Activated CD8-positive, alpha-beta memory T cell treated with anti-CD3 and anti-CD28 coated beads for 1 hour (primary cell): ENCODE data around the gene IZUMO2.
"Not testable (repeated sequence)": the region's sequence is repeated elsewhere in the genome, so short reads cannot be mapped to it uniquely, and the experiment has no call there.

Source experiments
- DNase-seq, 2 donors: peaks; one replicate each; pipeline ENCODE4 v3.0.0-alpha.2; 2020; ENCODE audit warnings: low read depth in 1 of 2; ENCODE audit errors: extremely low read depth in 1 of 2

The IZUMO2 gene

DNA sequence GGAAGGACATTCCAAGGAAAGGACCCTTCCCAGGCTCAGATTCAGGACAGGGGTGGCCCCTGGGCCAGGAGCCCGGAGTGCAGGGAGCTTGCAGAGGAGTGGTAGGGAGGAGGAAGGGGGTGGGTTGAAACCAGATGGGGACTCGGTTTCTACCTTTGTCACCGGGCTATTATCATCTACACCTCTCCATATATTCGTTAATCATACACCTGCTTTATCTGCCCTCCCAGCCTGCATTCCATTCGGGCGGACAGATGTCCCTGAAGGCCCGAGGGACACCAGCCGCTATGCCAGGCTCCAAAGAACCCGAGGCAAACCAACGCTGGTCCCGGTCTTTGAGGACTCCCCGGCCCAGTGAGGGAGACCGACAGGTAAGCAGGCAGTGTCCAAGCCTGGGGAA lies 24.9 kb upstream of the IZUMO2 start:
- DNase-seq: no peak

DNA sequence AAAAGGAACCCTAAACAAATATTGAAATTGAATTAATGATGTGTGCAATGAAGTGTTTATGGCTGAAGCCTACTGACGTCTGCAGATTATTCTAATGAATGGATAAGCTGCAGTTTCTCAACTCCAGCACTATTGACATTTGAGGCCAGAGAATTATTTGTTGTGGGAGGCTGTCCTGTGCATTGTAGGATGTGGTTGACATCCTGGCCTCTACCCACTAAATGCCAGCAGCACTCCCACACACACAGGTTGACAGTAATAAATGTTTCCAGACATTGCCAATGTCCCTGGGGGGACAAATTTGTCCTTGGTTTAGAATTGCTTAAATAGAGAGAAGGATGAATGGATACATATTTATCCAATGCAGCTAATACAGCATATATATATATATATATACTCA lies 21.1 kb upstream of the IZUMO2 start:
- DNase-seq: no peak

DNA sequence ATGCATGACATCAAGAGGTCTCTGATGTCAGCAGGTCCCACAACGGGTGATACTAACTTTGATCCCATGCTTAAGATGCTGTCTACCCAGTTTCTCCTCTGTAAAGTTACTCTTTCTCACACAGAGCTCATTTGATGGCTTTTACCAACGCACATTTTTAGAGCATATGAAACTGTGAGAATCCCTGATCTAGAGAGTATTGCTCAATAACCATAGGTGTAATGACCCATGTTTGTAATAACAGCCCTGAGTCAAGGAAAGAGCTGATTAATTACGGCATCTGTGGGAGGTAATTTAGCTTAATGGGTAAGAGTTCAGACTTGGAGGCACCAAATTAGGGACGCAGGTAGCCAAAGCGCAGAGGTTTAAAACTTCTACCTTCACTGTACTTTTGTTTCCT lies 18.0 kb upstream of the IZUMO2 start:
- DNase-seq: no peak

DNA sequence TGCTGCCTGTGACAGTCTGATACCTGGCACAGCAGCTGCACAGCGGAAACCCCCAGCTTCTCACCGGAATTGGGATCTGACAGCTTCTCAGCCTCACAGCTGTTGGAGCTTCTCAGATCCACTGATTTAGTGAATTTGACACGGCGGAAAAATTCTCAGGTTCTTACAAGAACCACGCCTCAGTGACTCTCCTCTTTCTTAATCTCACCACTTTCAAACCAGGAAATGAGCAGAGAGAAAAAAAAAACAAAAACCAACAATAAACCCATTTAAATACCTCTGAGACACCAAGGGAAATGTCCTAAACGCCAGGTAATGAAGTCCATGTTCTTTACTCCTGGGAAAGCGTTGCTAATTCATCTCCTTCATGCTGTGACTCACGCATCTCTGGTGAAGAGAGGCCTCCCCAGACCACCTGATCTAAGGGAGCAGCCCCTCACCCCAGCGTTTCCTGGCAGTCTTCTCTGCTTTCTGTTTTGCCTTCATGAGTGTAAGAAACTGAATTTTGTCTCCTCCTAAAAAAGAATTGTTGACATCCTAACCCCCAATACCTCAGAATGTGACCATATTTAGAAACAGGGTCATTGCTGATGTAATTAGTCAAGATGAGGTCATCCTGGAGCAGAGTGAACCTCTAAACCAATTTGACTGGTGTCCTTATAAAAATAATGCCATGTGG lies 15.9 kb upstream of the IZUMO2 start:
- DNase-seq: no peak

DNA sequence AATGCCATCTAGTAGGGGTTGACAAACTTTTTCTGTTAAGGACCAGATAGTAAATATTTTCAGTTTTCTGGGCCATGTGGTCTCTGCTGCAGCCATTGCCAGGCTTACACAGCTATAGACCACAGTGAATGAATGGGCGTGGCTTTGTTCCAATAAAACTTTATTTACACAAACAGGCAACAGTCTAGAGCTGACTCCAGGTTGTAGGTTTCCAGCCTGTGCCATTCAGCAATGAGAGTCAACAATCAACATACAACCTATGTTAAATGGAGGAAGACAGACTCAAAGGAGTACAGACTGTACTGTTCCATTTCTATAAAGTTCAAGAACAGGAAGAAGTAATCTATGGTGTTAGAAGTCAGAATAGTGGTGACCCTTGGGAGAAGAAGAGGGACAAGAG lies 15.2 kb upstream of the IZUMO2 start:
- no peak for DNase-seq

DNA sequence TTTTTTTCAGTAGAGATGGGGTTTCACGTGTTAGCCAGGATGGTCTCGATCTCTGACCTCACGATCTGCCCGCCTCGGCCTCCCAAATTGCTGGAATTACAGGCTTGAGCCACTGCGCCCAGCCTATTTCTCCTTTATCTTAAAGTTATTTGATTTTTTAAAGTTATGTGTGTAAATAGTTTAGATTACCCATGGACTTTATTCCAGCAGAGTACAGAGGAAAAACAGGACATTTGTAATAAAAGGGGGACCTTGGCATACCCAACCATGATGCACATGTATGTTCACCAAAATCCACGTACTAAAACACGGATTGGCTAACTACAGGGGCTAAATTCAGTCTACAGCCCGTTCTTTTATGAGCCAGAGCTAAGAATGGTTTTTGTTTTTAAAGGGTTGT lies 13.7 kb upstream of the IZUMO2 start:
- DNase-seq: no peak

DNA sequence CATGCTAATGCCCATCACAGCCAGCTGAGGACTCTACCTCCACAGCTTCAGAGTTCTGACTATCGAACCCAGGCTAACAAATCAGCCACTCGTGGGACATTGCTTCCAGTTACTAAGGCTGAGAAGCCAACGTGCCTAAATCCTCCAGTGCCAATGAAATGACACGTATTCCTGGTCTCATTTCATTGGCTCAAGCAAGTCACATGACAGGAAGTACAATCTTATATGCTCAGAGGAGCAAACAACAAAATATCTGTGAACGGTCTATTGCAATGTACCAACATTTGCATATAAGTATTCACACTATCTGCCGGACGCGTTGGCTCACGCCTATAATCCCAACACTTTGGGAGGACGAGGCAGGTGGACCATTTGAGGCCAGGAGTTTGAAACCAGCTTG lies 12.8 kb upstream of the IZUMO2 start:
- DNase-seq: no peak

DNA sequence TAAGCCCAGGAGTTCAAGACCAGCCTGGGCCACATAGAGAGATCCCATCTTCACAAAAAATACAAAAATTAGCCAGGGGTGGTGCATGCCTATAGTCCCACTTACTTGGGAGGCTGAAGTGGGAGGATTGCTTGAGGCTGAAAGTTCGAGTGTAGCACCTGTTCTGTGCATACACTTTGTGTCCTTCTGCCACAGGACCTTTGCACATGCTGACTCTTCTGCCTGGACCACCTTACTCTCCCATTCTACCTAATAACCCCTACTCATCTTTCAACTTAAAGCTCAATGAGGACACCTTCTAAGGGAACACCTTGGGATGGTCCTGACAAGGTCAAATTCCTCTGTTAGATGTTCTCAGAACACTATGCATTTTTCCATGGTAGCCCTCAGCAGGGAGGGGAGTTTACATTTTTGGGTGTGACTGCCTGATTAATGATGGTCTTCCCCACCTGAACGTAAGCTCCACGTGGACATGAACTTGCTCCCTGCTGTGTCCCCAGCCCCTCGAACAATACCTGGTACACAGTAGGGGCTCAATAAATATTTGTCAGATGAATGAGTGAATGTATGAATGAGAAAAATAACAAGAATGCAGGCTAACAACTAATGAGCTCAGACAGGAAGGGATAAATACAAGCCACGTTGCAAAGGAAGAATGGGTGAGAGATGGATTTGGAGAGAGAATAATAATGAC lies 11.2 kb upstream of the IZUMO2 start:
- DNase-seq: no peak

DNA sequence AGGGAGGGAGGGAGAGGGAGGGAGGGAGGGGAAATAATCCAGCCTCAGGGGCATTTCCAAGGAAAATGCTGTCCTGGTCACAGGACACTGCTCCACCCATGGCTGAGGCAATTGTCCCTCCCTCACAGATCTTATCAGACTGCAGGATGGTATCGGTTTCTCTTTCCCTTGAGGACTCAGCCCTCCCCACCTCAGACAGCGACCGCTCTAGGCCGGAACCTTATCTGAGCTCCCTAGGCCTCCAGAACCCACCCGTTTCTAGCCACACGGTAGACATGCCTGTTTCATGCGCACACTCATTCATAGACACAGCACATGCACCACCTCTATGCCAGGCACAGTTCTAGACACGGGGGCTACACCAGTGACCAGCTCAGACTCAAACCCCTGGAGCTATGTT lies 10.0 kb upstream of the IZUMO2 start:
- DNase-seq: no peak

DNA sequence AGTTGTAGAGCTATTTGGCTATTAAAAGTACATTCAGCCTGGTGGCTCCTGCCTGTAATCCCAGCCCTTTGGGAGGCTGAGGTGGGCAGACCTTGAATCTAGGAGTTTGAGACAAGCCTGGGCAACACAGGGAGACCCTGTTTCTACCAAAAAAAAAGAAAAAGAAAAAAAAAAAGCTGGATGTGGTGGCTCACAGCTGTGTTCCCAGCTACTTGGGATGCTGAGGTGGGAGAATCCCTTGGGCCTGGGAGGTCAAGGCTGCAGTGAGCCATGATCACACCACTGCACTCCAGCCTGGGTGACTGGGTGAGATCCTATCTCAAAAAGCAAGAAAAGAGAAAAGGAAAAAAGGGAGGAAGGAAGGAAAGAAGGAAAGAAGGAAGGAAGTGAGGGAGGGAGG lies 9.6 kb upstream of the IZUMO2 start:
- no peak for DNase-seq

DNA sequence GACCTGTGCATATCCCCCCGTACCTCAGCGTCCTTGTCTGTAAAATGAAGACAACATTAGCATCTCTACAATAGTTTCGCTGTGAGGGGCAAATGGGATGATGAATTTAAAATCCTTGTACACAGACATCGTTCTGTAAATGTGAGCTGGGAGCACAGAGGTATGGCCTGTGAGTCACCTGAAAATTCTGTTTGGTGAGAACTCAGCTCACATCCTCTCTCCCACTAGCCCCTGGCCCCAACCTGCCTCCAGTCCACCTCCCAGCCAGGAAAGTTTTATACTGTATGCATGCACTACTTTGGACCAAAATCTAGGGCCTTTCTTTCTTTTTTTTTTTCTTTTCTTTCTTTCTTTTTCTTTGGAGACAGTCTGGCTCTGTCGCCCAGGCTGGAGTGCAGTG lies 8.7 kb upstream of the IZUMO2 start:
- no peak for DNase-seq

DNA sequence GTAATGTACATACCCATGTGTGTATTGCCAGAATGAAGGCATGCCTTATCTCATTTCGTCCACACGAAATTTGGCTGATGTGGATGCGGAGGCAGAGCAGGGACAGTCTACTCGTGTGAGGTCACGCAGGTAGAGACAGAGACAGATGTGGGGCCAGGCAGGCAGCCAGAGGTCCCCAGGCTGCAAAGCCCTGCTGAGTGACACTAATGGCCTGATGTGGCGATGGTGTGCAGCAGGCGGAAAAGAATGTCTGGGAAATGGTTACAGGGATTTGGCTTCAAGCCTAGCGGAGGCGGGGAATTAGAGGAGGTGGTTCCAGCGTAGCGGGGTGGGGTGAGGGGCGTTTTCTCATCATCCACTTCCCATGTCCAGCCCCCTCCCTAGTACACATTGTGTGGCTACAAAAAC lies 4.2 kb upstream of the IZUMO2 start:
- no peak for DNase-seq

DNA sequence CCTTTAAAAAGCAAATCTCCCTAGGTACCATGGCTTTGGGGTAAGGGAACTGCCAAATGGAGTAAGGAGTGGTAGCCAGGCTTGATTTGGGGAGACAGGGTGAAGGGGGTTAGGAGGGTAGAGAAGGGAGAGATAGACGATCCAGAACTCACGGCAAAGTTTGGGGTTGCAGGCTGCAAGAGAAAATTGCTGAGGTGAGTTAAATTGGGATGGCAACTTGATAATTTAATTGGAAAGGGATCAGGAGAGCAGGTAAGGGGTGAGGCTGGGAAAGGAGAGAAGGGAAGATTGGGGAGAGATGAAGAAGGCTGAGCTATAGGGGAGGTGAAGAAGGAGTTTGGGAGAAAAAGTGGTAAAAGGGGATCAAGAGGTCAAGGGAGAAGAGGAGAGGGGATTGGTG lies 4.0 kb downstream of the IZUMO2 start:
- no peak for DNase-seq

DNA sequence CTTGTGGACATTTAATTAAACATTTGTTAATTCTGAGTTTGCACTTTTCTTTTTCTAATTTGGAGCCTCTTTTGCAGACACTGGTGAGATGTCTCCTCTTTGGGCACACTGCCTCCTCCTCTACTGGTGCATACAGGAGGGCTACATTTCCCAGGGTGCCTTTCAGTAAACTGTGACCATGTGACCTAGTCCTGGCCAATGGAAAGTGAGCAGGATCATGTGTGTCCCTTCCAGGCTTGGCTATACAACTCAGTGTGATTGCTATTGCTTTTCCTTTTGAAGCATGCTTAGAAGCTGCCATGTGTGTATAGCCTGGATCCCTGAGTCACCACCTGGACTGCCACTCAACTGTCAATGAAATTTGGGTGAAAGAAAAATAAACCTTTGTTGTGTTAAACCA lies 4.5 kb downstream of the IZUMO2 start:
- no peak for DNase-seq

DNA sequence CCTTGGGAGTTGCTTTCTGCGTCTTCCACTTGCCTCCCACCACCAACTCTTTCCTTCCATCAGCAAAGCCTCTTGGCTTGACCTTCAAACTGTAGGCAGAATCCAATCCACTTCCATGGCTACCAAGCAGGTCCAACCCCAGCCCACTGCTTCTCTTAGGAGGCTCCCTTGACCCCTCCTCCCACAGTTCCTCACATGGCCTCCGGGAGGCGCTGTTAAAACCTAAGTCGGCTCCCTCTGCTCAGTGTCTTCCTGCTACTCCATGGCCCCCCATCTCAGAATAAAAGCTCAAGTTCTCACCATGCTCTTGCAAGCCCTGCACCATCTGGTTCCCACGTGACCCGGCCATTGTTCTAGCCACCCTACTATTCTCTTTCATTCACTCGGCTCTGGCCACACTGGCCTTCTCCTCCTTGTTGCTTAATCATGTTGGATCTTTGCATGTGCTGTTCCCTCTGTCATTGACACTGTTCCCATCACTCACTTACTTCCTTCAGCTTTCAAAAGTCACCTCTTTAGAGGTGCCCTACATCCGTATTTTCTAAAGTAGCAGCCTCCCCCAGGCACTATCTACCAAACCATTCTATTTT lies 7.5 kb downstream of the IZUMO2 start:
- DNase-seq: no peak

DNA sequence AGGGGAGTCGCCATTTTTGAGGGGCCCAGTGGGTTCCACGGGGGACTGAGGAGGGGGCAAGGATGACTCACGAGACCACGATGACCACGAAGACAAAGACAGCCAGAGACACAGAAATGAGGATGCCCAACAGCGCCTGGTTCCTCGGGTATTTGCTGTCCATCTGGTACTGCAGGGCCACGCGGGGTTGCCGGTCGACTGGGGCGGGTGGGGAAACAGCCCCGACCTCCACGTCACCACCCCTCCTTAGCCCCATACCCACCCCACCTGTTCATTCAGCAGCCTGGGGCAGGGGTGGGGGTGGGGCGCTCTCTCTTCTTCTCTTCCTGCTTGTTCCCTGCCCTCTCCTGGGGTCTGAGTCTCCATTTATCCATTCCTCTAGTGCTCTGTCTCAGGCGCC lies 8.6 kb downstream of the IZUMO2 start:
- no peak for DNase-seq

DNA sequence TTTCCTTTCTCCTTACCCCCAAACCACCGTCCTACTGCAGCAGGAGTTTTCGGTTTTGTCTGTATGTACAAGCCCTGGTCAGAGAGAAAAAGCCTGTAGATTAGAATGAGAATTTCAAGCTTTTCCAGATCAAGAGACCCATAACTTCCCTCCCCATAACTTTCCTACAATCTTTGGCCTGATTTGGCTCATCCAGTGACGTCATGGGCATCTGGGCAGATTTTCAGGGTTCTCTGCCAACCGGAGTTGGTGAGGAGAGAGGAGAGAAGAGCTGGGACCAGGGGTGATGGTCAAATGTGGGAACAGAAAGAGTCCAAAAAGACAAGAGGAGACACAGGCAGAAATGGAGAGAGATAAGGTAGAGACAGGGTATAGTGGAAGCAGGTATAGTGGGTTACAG lies 10.5 kb downstream of the IZUMO2 start:
- no peak for DNase-seq

DNA sequence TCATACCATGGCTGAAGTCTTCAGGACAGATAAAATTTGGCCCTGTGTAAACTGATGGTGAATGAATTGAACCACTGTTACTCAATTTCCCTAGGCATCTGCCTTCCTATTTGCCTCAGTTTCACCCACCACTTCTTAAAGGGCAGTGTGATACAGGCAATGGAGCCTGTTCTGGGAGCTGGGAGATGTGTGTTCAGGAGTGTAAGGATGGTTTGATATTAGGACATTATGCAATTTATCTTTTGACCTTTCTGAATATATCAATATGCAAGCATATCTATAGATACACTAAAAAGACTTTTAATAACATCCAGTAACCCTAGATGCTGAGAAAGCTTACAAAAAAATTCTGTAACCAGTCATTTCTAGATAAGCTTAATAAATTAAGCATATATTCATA lies 14.6 kb downstream of the IZUMO2 start:
- no peak for DNase-seq

DNA sequence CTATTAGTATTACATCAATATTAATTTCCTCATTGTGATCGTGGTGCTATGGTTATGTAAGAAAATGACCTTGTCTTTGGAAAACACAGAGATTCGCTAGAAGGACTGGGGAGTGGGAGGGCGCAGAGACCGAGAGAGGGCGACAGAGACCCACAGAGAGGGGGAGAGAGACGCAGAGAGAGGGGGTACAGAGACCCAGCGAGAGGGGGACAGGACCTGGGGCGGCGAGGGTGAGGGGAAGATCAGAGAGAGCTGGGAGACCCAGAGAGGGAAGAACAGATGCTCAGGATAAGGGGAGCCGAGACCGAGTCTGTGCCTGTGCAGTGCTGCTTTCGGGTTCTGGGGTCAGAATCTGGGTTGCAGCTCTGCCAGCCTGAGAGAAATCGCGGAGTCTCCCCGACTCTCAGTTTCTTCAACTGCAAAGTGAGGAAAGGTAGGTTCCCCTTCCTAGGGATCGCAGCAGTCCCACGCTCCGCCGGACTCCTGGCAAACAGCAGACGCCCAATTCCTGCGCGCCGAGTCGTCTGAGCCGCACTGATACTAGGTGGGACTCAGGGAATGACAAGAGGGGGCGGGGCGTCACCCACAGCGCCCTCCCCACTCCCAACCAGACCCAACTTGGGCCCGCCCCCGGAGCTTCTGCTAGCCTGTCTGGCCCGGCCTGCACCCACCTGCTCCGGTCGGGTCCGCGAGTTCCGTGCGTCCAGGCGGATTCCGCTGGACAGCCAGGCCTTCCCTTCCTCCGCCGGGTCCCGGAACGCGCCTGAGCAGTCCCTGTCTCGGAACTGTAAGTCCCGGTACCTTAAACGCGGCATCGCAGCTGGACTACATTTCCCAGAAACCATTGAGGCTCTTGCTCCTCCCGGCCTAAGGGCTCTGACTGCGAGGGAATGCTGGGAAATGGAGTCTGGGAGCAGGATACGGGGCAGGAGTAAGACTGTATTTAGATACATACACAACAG lies 15.3 kb downstream of the IZUMO2 start:
- DNase-seq: peak; percentile 25 to 45

DNA sequence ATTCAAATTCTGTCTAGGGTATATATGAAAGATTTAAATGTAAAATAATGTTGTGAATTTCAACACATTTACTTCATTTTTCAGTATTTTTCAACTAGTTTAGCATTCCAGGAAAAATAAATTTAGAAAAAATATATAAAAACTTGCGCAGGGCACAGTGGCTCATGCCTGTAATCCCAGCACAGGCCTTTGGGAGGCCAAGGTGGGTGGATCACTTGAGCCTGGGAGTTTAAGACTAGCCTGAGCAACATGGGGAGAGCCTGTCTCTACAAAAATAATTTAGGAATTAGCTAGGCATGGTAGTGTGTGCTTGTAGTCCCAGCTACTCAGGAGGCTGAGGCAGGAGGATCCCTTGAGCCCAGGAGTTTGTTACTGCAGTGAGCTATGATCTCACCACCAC lies 21.2 kb downstream of the IZUMO2 start:
- DNase-seq: not testable (repeated sequence)

DNA sequence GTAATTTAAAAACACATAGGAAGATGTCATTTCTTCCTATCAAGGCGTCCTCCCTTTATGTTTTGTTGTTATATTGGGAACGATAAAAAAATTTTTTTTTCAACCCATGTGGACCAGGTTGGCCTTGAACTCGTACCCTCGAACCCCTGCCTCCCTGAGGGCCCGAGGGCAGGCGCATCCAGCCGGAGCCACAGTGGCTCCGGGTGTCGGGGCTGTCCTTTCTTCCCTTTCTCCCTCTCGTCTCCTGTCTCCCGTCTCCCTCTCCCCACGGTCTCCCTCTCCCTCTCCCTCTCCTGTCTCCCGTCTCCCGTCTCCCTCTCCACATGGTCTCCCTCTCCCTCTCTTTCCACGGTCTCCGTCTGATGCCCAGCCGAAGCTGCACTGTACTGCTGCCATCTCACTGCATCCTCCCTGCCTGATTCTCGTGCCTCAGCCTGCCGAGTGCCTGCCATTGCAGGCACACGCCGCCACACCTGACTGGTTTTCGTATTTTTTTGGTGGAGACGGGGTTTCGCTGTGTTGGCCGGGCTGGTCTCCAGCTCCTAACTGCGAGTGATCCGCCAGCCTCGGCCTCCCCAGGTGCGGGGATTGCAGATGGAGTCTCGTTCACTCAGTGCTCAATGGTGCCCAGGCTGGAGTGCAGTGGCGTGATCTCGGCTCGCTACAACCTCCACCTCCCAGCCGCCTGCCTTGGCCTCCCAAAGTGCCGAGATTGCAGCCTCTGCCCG lies 22.8 kb downstream of the IZUMO2 start:
- not testable (repeated sequence) for DNase-seq
